Measurements from ENCODE around the gene PAM. TPM values are rescaled to one million over a fixed set of nuclear protein-coding genes. Genes with fewer than 3 reads are reported as not detected.

PAM gene
- total RNA-seq, 1 experiment from 2014 or later = 131 TPM

DNA sequence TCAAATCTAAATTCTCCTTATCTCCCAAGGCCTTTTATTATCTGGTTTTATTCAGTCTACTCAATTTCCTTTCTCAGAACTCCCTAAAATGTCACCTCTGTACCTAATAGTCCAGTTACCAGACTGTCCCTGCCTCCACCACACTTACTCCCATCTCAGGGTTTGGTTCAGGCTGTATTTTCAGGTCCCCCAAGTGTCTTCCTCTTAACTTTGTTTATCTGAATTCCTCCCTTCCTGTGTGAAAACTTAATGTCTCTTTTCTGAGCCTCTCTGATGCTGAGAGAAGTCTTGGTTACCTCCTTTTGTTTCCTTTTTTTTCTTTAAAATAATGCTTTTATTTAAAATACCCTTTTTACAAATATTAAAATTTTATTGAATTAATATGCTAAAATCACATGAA lies 133.4 kb downstream of the PAM start:
- intact Hi-C loops (cut with micrococcal nuclease; ENCODE audit: unreplicated experiment) (no loop called here), in situ Hi-C loops (cut with HindIII; ENCODE audit: low pct_unique_long_range_greater_than_20kb, low sequenced_read_pairs) (no loop called here)
- Histone ChIP-seq H3K9me3 (ENCODE audit: control insufficient read depth, insufficient read depth, low read depth, low read length) (no peaks in the 10 kb centered on the region), H3K4me1 (ENCODE audit: control insufficient read depth, insufficient read depth, low read length) (no peaks in the 10 kb centered on the region), H3K27me3 (ENCODE audit: control insufficient read depth, insufficient read depth, low read length) (no peaks in the 10 kb centered on the region), H3K4me3 (ENCODE audit: low read depth in 2 of 2, low read length in 2 of 2) (no peak overlapping the region), H3K36me3 (ENCODE audit: control insufficient read depth, insufficient read depth, low read length) (no peaks in the 10 kb centered on the region), H3K27ac (ENCODE audit: low read length) (no peak overlapping the region)
- CTCF ChIA-PET = no interaction called here
- POLR2A ChIA-PET = interaction anchor here (0.6 kb wide), 1 partner anchor 41 kb away, joined by 4 read pairs; no protein-coding TSS in a partner anchor
- TF ChIP-seq POLR2AphosphoS5 (IDR thresholded peaks at IDR 0.05; ENCODE audit: low read depth, low read length) = no peak
- TF ChIP-seq TCF7L2 (IDR thresholded peaks at IDR 0.05; ENCODE audit: low read depth, low read length) = no peak
- TF ChIP-seq REST (IDR thresholded peaks at IDR 0.05; ENCODE audit: insufficient read depth in 1 of 2, low read depth in 2 of 2, low read length in 1 of 2) = no peak
- TF ChIP-seq CTCF (IDR thresholded peaks at IDR 0.05) = no peak
- no peak for TF ChIP-seq SIN3A (IDR thresholded peaks at IDR 0.05; ENCODE audit: borderline replicate concordance, insufficient read depth, low read depth, low read length)
- DNase-seq (ENCODE audit: low read depth, low spot score) (no peak), ATAC-seq (no peak)
- no TSS peak for BruUV-seq (replicated peaks)

GRCh38 chr5:102889033-102889432 lies 133.9 kb downstream of the PAM start:
- Histone ChIP-seq H3K9me3 (ENCODE audit: control insufficient read depth, insufficient read depth, low read depth, low read length) (no peaks in the 10 kb centered on the region), H3K4me3 (ENCODE audit: low read depth in 2 of 2, low read length in 2 of 2) (no peak overlapping the region), H3K27ac (ENCODE audit: low read length) (no peak overlapping the region), H3K36me3 (ENCODE audit: control insufficient read depth, insufficient read depth, low read length) (no peaks in the 10 kb centered on the region), H3K4me1 (ENCODE audit: control insufficient read depth, insufficient read depth, low read length) (no peaks in the 10 kb centered on the region), H3K27me3 (ENCODE audit: control insufficient read depth, insufficient read depth, low read length) (no peaks in the 10 kb centered on the region)
- ATAC-seq (no peak), DNase-seq (ENCODE audit: low read depth, low spot score) (no peak)
- CTCF ChIA-PET = no interaction called here
- intact Hi-C loops (cut with micrococcal nuclease; ENCODE audit: unreplicated experiment) = no loop called here
- in situ Hi-C loops (cut with HindIII; ENCODE audit: low pct_unique_long_range_greater_than_20kb, low sequenced_read_pairs) = no loop called here
- no peak for TF ChIP-seq REST (IDR thresholded peaks at IDR 0.05; ENCODE audit: insufficient read depth in 1 of 2, low read depth in 2 of 2, low read length in 1 of 2)
- TF ChIP-seq SIN3A (IDR thresholded peaks at IDR 0.05; ENCODE audit: borderline replicate concordance, insufficient read depth, low read depth, low read length) = no peak
- TF ChIP-seq TCF7L2 (IDR thresholded peaks at IDR 0.05; ENCODE audit: low read depth, low read length) = no peak
- no peak for TF ChIP-seq CTCF (IDR thresholded peaks at IDR 0.05)
- TF ChIP-seq POLR2AphosphoS5 (IDR thresholded peaks at IDR 0.05; ENCODE audit: low read depth, low read length) = no peak
- no TSS peak for BruUV-seq (replicated peaks)
- POLR2A ChIA-PET = interaction anchor here (0.6 kb wide), 1 partner anchor 41 kb away, joined by 4 read pairs; no protein-coding TSS in a partner anchor

All from Panc1 (cell line).